ENCODE results near the gene RDH8. TPM values are rescaled to one million over a fixed set of nuclear protein-coding genes. Genes with fewer than 3 reads are reported as not detected.

Gene RDH8
- polyA plus RNA-seq, 1 donor (not counting 4 experiments of a cell fraction or from before 2014, with no cell fraction given): not detected

GRCh38 chr19:10037367-10037766, 24.1 kb downstream of the RDH8 start:
- Histone ChIP-seq H3K4me1 (ENCODE audit: control insufficient read depth, extremely low read depth, insufficient read depth, low read length) (no peaks in the 10 kb centered on the region), H4K20me1 (ENCODE audit: control insufficient read depth, extremely low read depth, insufficient read depth, low read length) (no peaks in the 10 kb centered on the region), H3K9ac (ENCODE audit: control insufficient read depth, extremely low read depth, insufficient read depth, low read length) (no peak overlapping the region), H3K27ac (ENCODE audit: control insufficient read depth, insufficient read depth, low read length) (no peak overlapping the region), H3K9me3 (ENCODE audit: control insufficient read depth, low read depth, low read length) (peaks cover 2% of the 10 kb centered on the region), H3K4me3 (ENCODE audit: control insufficient read depth in 2 of 3, extremely low read depth in 1 of 3, insufficient read depth in 2 of 3, low read depth in 1 of 3, low read length in 3 of 3) (no peak overlapping the region), H3K4me2 (ENCODE audit: control insufficient read depth, extremely low read depth, insufficient read depth, low read depth, low read length) (no peak overlapping the region), H3K27me3 (ENCODE audit: control insufficient read depth, extremely low read depth, insufficient read depth, low read length) (peaks cover 11% of the 10 kb centered on the region), H3K9me1 (ENCODE audit: control insufficient read depth, extremely low read depth, insufficient read depth, low read length) (no peaks in the 10 kb centered on the region), H3K36me3 (ENCODE audit: control insufficient read depth in 2 of 2, extremely low read depth in 1 of 2, insufficient read depth in 2 of 2, low read length in 2 of 2) (no peaks in the 10 kb centered on the region), H2AFZ (ENCODE audit: control insufficient read depth, low read length) (no peak overlapping the region), H3K79me2 (ENCODE audit: control insufficient read depth, insufficient read depth, low read length) (no peaks in the 10 kb centered on the region)
- dilution Hi-C loops (cut with MboI; ENCODE audit: extremely low pct_ligation_motif_present, low sequenced_read_pairs): no loop called here
- no peak for FAIRE-seq
- no peak for DNase-seq (ENCODE audit: low read depth, low spot score)
- TF ChIP-seq CTCF (optimal IDR thresholded peaks at IDR 0.05 in 1 of 3, IDR thresholded peaks at IDR 0.05 in 1 of 3, conservative IDR thresholded peaks at IDR 0.05 in 1 of 3; ENCODE audit: extremely low read depth in 1 of 3, insufficient read depth in 2 of 3, low read length in 3 of 3) (no peak), EZH2 (IDR thresholded peaks at IDR 0.05; ENCODE audit: low read length) (no peak)

GRCh38 chr19:10037809-10038208, 24.5 kb downstream of the RDH8 start:
- Histone ChIP-seq H3K9me1 (ENCODE audit: control insufficient read depth, extremely low read depth, insufficient read depth, low read length) (no peaks in the 10 kb centered on the region), H3K79me2 (ENCODE audit: control insufficient read depth, insufficient read depth, low read length) (no peaks in the 10 kb centered on the region), H3K9ac (ENCODE audit: control insufficient read depth, extremely low read depth, insufficient read depth, low read length) (no peak overlapping the region), H3K27me3 (ENCODE audit: control insufficient read depth, extremely low read depth, insufficient read depth, low read length) (peaks cover 7% of the 10 kb centered on the region), H2AFZ (ENCODE audit: control insufficient read depth, low read length) (no peak overlapping the region), H3K4me3 (ENCODE audit: control insufficient read depth in 2 of 3, extremely low read depth in 1 of 3, insufficient read depth in 2 of 3, low read depth in 1 of 3, low read length in 3 of 3) (no peak overlapping the region), H3K4me2 (ENCODE audit: control insufficient read depth, extremely low read depth, insufficient read depth, low read depth, low read length) (no peak overlapping the region), H3K4me1 (ENCODE audit: control insufficient read depth, extremely low read depth, insufficient read depth, low read length) (no peaks in the 10 kb centered on the region), H3K27ac (ENCODE audit: control insufficient read depth, insufficient read depth, low read length) (no peak overlapping the region), H4K20me1 (ENCODE audit: control insufficient read depth, extremely low read depth, insufficient read depth, low read length) (no peaks in the 10 kb centered on the region), H3K36me3 (ENCODE audit: control insufficient read depth in 2 of 2, extremely low read depth in 1 of 2, insufficient read depth in 2 of 2, low read length in 2 of 2) (no peaks in the 10 kb centered on the region), H3K9me3 (ENCODE audit: control insufficient read depth, low read depth, low read length) (peaks cover 6% of the 10 kb centered on the region)
- dilution Hi-C loops (cut with MboI; ENCODE audit: extremely low pct_ligation_motif_present, low sequenced_read_pairs): no loop called here
- no peak for TF ChIP-seq CTCF (optimal IDR thresholded peaks at IDR 0.05 in 1 of 3, IDR thresholded peaks at IDR 0.05 in 1 of 3, conservative IDR thresholded peaks at IDR 0.05 in 1 of 3; ENCODE audit: extremely low read depth in 1 of 3, insufficient read depth in 2 of 3, low read length in 3 of 3)
- TF ChIP-seq EZH2 (IDR thresholded peaks at IDR 0.05; ENCODE audit: low read length): no peak
- FAIRE-seq (no peak), DNase-seq (ENCODE audit: low read depth, low spot score) (no peak)

Data from keratinocyte (primary cell).